ENCODE measurements around the gene LSR. TPM values are rescaled to one million over a fixed set of nuclear protein-coding genes. Genes with fewer than 3 reads are reported as not detected.
A peak's percentile ranks its signal among the peaks of the same experiment; 100 is the strongest.

Gene LSR
- total RNA-seq, 1 experiment from 2014 or later: 64.7 TPM

DNA sequence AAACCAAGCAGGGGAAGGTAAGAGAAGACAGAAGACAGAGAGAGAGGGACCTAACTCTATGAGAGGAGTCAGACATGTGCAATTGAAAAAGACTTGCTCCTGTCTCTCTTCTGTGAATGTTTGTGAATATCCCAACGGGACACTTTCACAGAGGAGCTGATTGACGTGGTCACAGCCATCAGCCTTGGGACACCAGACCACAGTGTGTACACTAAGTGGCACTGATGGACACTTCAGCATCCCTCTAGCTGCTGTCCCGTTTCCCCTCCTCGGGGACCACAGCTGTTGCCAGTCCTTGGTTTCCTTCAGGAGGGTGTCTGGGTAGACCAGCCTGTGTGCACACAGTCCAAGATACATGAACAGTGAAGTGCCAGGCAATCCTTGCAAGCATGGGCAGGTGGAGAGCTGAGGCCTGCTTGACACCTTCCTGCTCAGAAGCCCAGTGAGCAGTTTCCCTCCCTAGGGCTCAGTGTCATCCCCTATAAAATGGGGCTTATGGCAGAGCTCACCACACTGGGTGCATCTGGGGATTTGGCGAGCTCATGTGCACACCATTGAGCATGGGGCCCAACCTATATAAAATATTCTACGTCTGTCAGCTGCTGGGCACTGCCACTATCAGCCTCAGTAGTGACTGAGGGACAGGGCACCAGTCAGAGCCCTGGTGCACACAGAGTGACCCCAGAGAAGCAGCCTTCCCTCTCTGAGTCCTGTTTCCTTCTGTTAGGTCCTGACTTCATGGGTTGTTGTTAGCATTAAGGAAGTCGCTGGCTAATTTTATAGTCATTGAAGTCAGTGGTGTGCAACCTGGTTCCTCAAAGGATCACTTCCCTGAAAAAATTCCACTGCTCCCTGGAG is 15.7 kb downstream of the LSR start:
- POLR2A ChIA-PET: interaction anchor here (0.5 kb wide), 1 partner anchor 481 kb away, joined by 5 read pairs; the partner anchor contains the start of genes PSENEN and U2AF1L4
- DNase-seq (ENCODE audit: low read depth, low spot score): no peak

DNA sequence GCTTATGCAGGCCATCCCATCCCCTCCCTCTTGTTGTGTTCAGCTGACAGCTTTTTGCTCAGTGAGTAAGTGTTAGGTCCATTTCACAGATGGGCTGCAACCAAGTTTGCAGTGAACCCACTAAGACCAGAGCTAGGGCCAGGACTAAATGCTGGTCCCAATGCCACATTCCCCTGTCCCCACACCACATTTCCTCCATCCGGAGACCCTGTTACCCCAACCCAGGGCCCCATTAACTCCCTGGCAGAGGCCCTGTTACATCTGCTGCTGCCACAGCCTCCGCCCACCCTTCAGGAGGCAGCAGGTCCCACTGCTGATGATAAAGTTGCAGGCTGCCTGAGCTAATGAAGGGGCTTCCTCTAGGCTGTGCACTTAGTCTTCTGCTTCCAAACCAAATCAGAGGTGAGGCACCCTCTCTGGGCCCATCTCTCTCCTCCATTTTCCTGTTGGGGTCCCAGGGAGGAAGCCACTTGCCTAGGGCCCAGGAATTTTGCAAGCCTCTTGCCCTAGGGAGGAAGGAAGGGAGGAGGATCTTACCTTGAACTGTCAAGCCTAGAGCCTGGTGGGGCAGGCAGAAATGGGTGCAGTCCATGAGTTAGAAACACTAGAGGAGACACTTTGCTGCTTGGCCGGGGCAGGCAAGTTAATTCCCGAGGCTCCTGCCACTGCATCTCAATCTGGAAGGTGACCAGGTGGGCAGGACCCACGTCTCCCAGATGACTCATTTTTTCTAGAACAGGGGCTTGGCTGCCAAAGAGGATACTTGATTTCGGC is 16.5 kb downstream of the LSR start:
- H3K9me3 ChIP-seq (ENCODE audit: control insufficient read depth, insufficient read depth, low read depth, low read length): no peaks in the 10 kb centered on the region
- TSS peak; percentile 42 for BruUV-seq (replicated peaks)
- POLR2A ChIA-PET: interaction anchor here (0.5 kb wide), 1 partner anchor 480 kb away, joined by 5 read pairs; the partner anchor contains the start of genes PSENEN and U2AF1L4
- peaks cover 3% of the 10 kb centered on the region; the same call in 1 of the 2 replicates for H3K36me3 ChIP-seq (ENCODE audit: control insufficient read depth, insufficient read depth, low read length)
- in situ Hi-C loops (cut with HindIII; ENCODE audit: low pct_unique_long_range_greater_than_20kb, low sequenced_read_pairs) (no loop called here), intact Hi-C loops (cut with micrococcal nuclease; ENCODE audit: unreplicated experiment) (no loop called here)
- no peak overlapping the region for H3K27ac ChIP-seq (ENCODE audit: low read length)
- TF ChIP-seq, protein P1, sequence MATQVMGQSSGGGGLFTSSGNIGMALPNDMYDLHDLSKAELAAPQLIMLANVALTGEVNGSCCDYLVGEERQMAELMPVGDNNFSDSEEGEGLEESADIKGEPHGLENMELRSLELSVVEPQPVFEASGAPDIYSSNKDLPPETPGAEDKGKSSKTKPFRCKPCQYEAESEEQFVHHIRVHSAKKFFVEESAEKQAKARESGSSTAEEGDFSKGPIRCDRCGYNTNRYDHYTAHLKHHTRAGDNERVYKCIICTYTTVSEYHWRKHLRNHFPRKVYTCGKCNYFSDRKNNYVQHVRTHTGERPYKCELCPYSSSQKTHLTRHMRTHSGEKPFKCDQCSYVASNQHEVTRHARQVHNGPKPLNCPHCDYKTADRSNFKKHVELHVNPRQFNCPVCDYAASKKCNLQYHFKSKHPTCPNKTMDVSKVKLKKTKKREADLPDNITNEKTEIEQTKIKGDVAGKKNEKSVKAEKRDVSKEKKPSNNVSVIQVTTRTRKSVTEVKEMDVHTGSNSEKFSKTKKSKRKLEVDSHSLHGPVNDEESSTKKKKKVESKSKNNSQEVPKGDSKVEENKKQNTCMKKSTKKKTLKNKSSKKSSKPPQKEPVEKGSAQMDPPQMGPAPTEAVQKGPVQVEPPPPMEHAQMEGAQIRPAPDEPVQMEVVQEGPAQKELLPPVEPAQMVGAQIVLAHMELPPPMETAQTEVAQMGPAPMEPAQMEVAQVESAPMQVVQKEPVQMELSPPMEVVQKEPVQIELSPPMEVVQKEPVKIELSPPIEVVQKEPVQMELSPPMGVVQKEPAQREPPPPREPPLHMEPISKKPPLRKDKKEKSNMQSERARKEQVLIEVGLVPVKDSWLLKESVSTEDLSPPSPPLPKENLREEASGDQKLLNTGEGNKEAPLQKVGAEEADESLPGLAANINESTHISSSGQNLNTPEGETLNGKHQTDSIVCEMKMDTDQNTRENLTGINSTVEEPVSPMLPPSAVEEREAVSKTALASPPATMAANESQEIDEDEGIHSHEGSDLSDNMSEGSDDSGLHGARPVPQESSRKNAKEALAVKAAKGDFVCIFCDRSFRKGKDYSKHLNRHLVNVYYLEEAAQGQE (IDR thresholded peaks at IDR 0.05; ENCODE audit: insufficient read depth in 1 of 2, low read depth in 2 of 2, low read length in 1 of 2): no peak
- TF ChIP-seq SIN3A (IDR thresholded peaks at IDR 0.05; ENCODE audit: borderline replicate concordance, insufficient read depth, low read depth, low read length): no peak
- no peak for TF ChIP-seq TCF7L2 (IDR thresholded peaks at IDR 0.05; ENCODE audit: low read depth, low read length)
- TF ChIP-seq POLR2AphosphoS5 (IDR thresholded peaks at IDR 0.05; ENCODE audit: low read depth, low read length): no peak; the same call in 1 of the 2 replicates
- TF ChIP-seq, protein P2, sequence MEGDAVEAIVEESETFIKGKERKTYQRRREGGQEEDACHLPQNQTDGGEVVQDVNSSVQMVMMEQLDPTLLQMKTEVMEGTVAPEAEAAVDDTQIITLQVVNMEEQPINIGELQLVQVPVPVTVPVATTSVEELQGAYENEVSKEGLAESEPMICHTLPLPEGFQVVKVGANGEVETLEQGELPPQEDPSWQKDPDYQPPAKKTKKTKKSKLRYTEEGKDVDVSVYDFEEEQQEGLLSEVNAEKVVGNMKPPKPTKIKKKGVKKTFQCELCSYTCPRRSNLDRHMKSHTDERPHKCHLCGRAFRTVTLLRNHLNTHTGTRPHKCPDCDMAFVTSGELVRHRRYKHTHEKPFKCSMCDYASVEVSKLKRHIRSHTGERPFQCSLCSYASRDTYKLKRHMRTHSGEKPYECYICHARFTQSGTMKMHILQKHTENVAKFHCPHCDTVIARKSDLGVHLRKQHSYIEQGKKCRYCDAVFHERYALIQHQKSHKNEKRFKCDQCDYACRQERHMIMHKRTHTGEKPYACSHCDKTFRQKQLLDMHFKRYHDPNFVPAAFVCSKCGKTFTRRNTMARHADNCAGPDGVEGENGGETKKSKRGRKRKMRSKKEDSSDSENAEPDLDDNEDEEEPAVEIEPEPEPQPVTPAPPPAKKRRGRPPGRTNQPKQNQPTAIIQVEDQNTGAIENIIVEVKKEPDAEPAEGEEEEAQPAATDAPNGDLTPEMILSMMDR (IDR thresholded peaks at IDR 0.05): no peak
- no peak for DNase-seq (ENCODE audit: low read depth, low spot score)
- no peak for ATAC-seq
- CTCF ChIA-PET: interaction anchor here (0.6 kb wide), 1 partner anchor 230 kb away, joined by 3 read pairs; no protein-coding TSS in a partner anchor
- no peaks in the 10 kb centered on the region for H3K27me3 ChIP-seq (ENCODE audit: control insufficient read depth, insufficient read depth, low read length)
- no peak overlapping the region for H3K4me3 ChIP-seq (ENCODE audit: low read depth in 2 of 2, low read length in 2 of 2)
- peaks cover 29% of the 10 kb centered on the region for H3K4me1 ChIP-seq (ENCODE audit: control insufficient read depth, insufficient read depth, low read length)

More for the DNA sequence above, 15.7 kb downstream of the LSR start:
- Histone ChIP-seq H3K27ac (ENCODE audit: low read length) (peak overlapping the region; percentile 17; the same call in 1 of the 2 replicates), H3K9me3 (ENCODE audit: control insufficient read depth, insufficient read depth, low read depth, low read length) (no peaks in the 10 kb centered on the region), H3K4me3 (ENCODE audit: low read depth in 2 of 2, low read length in 2 of 2) (no peak overlapping the region), H3K4me1 (ENCODE audit: control insufficient read depth, insufficient read depth, low read length) (peaks cover 29% of the 10 kb centered on the region), H3K27me3 (ENCODE audit: control insufficient read depth, insufficient read depth, low read length) (no peaks in the 10 kb centered on the region), H3K36me3 (ENCODE audit: control insufficient read depth, insufficient read depth, low read length) (peaks cover 3% of the 10 kb centered on the region; the same call in 1 of the 2 replicates)
- no peak for ATAC-seq
- CTCF ChIA-PET: interaction anchor here (0.6 kb wide), 1 partner anchor 27 kb away, joined by 12 read pairs; no protein-coding TSS in a partner anchor
- in situ Hi-C loops (cut with HindIII; ENCODE audit: low pct_unique_long_range_greater_than_20kb, low sequenced_read_pairs): no loop called here
- TF ChIP-seq POLR2AphosphoS5 (IDR thresholded peaks at IDR 0.05; ENCODE audit: low read depth, low read length) (peak; percentile 57; the same call in 1 of the 2 replicates), SIN3A (IDR thresholded peaks at IDR 0.05; ENCODE audit: borderline replicate concordance, insufficient read depth, low read depth, low read length) (no peak)
- intact Hi-C loops (cut with micrococcal nuclease; ENCODE audit: unreplicated experiment): no loop called here
- no TSS peak for BruUV-seq (replicated peaks)

Data from Panc1 (cell line).